GM12864 (cell line): ENCODE data around the gene ACTR6.
"Not testable (repeated sequence)": the region's sequence is repeated elsewhere in the genome, so short reads cannot be mapped to it uniquely, and the experiment has no call there.

Source experiments
- DNase-seq: peaks from one replicate; pipeline ENCODE4 v3.0.0-alpha.2; 2011; ENCODE audit warnings: low read depth
- H3K4me3 ChIP-seq: 2 replicates; pipeline ENCODE4 v1.5.1; 2011; ENCODE audit warnings: mild to moderate bottlenecking, low read depth, low read length, control low read depth
- TF ChIP-seq, protein P1 (sequence below): IDR thresholded peaks from 2 replicates; pipeline ENCODE4 v1.5.1; 2011; ENCODE audit warnings: low read depth, mild to moderate bottlenecking, moderate library complexity, low read length, control low read depth, inconsistent platforms; ENCODE audit errors: missing control alignments

Gene ACTR6

DNA sequence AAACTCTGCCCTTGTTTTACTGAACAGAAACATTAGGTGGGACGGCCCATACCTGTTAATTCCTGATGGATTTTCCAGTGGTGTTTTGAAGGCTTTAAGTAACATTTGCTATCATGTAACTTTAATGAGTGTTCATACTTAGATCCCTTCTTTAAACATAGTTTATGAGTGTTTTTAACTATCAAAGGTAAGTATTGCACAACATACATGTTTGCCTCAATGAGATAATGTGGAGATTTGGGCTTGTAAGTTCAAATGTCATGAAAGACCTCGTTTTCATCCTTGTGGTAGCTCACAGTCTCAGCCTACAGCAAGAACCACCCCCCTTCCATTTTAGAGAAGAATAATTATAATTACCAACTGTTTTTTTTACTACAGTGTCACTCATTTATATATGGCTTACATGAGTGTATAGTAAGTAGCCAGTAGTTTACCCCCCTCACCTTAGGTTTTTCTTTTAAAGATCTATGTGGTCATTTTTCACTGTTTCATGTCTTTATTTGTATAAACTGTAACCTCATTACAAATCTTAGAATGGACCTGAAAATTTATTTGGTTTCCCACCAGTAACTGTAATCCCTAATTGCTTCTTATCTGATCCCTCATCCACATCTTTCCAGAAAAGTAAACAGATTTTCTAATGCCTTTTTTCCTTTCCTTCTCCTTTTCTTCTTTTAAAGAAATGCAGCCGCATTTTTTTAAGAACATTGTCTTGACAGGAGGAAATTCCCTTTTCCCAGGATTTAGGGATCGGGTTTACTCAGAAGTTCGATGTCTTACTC lies 18.9 kb downstream of the ACTR6 start:
- DNase-seq, result no peak
- no peak overlapping the region for H3K4me3 ChIP-seq
- TF ChIP-seq, protein P1, sequence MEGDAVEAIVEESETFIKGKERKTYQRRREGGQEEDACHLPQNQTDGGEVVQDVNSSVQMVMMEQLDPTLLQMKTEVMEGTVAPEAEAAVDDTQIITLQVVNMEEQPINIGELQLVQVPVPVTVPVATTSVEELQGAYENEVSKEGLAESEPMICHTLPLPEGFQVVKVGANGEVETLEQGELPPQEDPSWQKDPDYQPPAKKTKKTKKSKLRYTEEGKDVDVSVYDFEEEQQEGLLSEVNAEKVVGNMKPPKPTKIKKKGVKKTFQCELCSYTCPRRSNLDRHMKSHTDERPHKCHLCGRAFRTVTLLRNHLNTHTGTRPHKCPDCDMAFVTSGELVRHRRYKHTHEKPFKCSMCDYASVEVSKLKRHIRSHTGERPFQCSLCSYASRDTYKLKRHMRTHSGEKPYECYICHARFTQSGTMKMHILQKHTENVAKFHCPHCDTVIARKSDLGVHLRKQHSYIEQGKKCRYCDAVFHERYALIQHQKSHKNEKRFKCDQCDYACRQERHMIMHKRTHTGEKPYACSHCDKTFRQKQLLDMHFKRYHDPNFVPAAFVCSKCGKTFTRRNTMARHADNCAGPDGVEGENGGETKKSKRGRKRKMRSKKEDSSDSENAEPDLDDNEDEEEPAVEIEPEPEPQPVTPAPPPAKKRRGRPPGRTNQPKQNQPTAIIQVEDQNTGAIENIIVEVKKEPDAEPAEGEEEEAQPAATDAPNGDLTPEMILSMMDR, result no peak

DNA sequence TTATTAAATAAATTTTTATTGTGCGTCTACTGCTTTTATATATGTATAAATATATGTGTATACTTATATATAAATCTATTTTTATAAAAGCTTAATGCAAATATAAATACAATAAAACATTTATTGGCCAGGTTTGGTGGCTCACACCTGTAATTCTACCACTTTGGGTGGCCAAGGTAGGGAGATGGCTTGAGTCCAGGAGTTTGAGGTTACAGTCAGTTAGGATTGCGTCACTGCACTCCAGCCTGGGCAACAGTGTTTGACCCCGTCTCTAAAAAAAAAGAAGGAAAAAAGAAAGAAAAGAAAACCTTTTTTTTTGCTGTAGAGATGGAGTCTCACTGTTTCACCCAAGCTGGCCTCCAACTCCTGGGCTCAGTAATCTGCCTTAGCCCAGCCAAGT lies 20.9 kb downstream of the ACTR6 start:
- TF ChIP-seq, protein P1, result no peak
- DNase-seq, result no peak
- H3K4me3 ChIP-seq, result no peak overlapping the region

DNA sequence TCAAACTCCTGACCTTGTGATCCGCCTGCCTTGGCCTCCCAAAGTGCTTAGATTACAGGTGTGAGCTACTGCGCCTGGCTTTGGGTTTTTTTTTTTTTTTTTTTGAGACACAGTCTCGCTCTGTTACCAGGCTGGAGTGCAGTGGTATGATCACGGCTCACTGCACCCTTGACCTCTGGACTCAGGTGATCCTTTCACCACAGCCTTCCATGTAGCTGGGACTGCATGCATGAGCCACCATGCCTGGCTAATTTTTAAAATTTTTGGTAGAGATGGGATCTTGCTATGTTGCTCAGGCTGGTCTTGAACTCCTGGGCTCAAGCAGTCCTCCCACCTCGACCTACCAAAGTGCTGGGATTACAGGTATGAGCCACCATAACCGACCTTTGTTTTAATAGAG lies 21.6 kb downstream of the ACTR6 start:
- not testable (repeated sequence) for DNase-seq

DNA sequence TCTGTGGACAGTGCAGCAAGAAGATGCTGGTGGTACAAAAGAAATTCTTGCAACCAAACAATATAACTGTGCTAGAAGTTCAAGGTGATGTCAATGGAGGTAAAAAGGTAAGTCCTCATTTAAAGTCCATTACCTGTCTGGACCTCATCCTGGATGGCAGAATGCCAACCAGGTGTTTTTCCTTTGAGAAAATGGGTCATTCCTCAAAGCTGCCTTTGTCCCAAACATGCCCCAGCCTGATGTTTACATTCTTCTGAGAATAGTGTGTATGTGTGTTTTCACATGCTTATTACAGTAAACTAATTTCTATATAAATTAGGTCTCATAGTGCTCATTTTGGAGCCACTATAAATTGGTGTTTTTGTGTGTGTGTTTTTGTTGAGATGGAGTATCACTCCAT lies 24.9 kb downstream of the ACTR6 start:
- TF ChIP-seq, protein P1, result no peak
- no peak for DNase-seq
- no peak overlapping the region for H3K4me3 ChIP-seq

More for the DNA sequence above, 21.6 kb downstream of the ACTR6 start:
- H3K4me3 ChIP-seq, result not testable (repeated sequence)

DNA sequence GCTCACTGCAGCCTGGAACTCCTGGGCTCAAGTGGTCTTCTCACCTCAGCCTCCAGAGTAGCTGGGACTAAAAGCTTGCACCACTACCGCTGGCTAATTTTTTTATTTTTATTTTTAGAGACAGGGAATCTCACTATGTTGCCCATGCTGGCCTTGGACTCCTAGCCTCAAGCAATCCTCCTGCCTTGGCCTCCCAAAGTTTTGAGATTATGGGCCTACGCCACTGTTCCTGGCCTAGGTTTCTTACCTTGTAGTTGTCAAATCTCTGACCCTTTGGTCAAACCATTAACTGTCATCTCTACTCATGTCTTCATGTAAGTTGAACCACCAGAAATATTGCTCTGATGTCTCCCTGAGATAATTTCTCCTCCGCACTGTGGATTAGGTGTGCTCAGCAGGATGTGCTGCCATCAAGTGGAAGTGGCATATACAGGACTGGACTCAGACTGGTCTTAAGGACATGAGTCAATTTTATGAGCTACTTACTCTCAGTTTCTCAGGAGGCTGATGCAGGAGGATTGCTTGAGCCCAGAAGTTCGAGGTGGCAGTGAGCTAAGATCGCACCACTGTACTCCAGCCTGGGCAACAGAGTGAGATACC lies 28.5 kb downstream of the ACTR6 start:
- TF ChIP-seq, protein P1, result no peak
- DNase-seq, result no peak
- H3K4me3 ChIP-seq, result no peak overlapping the region

DNA sequence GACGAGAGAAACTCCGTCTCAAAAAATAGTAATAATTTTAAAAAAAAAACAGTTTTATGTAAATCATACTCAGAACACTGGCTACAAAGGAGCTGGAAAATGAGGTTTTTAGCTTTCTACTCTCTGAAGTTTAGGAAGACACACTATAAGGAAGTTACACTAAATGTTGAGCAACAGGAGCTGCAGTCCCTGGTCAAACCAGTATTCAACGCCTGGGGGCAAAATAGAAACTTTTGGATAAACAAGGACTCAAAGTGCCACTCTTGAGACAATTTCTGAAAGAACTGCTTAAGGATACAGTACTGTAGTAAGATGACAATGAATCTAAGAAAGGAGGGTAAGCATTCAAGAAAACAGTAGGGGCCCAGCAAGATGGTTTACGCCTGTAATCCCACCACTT lies 29.3 kb downstream of the ACTR6 start:
- DNase-seq, result no peak
- no peak overlapping the region for H3K4me3 ChIP-seq
- TF ChIP-seq, protein P1, result no peak

DNA sequence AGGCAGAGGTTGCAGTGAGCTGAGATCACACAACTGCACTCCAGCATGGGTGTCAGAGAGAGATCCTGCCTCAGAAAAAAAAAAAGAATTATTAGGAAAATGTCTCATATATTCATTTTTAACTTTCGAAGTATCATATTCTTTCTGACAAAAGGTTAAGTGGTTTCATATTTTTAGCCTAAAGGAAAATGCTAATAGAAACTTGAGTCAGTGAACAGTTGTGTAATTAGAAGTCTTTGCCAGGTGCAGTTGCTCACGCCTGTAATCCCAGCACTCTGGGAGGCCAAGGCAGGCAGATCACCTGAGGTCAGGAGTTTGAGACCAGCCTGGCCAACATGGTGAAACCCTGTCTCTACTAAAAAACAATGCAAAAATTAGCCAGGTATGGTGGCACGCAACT lies 31.3 kb downstream of the ACTR6 start:
- H3K4me3 ChIP-seq, DNase-seq: not testable (repeated sequence)

DNA sequence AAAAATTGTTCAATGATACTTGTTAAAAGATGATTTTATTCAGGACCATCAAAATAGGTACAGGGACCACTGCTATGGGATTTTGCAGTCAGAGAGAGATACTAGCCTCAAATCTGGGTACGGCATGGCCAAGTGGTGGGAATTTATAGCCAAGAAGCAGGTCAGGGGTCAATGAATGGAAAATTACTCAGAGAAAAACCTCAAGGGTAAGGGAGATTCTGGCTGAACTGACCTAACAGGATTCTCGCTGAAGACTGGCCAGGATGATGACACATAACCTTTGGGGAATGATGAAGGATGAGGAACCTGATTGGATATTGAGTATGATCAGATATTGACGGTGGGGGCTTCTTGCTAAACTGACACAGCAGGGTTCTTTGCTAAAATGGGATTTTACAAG lies 33.6 kb downstream of the ACTR6 start:
- H3K4me3 ChIP-seq, result no peak overlapping the region
- TF ChIP-seq, protein P1, result no peak
- DNase-seq, result no peak
